IPS DF 4.7 (cell line): ENCODE measurements around the gene SLA2.
"Not testable (repeated sequence)": the region's sequence is repeated elsewhere in the genome, so short reads cannot be mapped to it uniquely, and the experiment has no call there.

Source experiments
- DNase-seq: peaks from one replicate; pipeline ENCODE4 v3.0.0-alpha.2; 2013; ENCODE audit warnings: low spot score; ENCODE audit errors: extremely low read depth

The SLA2 gene

DNA sequence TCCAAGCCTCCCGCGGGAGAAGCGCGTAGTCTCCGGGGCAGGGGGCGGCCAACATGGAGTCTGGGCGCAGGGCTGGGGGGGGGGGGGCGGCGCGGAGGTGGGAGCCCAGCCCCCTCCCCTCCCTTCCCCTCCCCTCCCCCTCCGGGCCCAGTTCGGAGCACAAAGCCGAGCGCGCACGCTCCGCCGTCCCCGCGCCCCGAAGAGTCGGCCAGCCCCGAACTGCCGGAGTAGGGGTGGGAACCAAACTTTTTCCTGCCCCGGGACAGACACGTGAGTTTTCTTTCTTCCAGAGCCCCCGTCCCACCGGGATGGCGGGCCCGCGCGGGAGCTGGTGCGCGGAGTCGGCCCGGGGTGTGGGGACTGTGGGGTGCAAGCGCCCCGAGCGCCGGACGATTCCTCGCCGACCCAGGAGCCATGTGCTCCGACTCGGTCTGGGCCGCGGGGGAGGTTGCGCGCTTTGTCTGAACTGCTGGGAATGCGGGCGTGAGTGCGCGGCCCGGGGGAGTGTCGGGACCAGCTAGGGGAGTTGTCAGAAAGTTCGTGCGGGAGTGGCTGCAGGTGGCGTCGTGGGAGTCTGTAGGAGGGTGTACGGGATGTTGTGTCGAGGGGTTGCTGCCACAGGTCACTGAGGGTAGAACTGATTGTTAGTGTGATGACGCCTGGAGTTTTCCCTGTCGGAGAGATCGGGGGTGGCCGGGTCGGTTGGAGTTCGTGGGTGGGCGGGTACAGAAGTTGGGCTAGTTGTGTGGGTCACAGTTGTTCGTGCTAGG lies 71.4 kb downstream of the SLA2 start:
- no peak for DNase-seq

DNA sequence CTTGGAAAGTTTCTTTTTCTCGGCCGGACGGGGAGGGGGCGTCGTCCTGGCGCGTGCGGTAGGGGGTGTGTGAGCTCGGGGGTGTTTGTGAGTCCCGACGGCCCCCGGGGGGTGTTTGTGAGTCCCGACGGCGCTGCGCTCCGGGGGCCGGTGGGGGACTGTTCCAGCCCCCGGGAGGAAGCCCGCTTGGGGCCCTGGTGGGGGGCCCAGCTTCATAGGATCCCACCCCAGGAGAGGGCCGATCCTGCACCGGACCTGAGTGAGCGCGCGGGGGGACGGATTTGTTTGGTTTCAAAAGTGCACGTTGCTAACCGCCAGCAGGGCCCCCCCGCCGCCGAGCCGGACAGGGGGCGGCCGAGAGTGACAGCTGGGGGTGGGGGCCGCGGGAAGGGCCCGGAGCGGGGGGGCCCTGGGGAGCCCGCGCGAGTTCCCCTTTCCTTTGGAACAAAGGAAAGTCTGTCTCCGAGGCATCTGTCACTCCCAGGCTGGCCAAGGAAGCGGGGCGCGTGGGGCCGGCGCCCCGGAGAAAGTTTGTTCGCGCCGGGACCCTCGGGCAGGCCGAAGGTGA lies 72.1 kb downstream of the SLA2 start:
- no peak for DNase-seq

DNA sequence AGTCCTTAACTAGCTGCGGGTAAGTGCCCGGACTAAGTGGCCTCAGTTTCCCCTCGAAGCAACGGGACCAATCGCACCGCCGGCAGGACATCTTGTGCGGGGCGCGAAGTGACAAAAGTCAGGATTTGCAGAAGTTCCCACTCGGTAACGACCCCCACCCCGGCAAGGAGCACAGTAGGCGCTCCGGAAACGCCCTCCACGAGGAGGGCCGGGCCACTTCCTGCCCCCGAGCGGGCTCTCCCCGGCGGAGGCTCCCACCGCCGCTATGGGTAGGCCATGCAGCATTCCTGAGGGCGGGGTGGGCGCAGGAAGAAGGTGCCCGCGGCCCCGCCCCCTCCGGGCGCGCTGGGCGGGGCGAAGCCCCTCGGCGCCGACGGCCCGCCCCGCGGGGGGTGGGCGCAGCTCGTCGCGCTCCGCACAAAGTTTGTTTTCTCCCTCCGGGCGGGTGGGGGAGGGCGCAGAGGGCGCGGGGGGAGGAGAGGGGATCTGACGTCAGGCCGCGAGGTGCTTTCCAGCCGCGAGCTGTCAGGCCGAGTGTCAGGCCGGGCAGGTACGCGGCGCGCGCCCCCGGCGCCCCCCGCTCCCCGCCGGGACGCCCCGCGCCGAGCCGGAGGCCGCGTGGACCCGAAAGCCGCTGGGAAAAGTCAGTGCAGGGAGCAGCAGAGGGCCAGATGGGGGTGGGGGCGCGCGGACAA lies 72.7 kb downstream of the SLA2 start, which contains the start of gene TGIF2:
Gene TGIF2 (plus strand): TSS at position 495 of the 695 bp plus-strand sequence. CDS start 5,178 bp downstream, outside the sequence.
- no peak for DNase-seq

DNA sequence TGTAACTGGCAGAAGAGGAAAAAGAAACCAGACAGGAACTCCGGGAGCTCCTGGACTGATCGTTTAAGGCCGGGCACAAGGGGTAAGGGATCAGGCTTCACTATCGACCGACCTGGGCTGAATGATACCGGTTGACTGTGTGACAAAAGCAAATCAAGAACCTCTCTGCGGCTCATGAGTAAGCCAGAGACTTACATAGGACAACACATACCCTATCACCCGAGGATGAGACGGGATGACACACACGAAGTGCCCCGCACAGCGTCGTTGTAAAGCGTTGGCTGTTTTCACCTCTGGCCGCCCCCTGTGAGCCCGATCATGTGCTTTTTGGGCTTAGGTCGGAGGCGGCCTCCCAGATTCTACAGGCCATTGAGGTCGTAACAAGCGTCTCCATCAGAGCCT lies 73.3 kb downstream of the SLA2 start:
- DNase-seq = no peak

DNA sequence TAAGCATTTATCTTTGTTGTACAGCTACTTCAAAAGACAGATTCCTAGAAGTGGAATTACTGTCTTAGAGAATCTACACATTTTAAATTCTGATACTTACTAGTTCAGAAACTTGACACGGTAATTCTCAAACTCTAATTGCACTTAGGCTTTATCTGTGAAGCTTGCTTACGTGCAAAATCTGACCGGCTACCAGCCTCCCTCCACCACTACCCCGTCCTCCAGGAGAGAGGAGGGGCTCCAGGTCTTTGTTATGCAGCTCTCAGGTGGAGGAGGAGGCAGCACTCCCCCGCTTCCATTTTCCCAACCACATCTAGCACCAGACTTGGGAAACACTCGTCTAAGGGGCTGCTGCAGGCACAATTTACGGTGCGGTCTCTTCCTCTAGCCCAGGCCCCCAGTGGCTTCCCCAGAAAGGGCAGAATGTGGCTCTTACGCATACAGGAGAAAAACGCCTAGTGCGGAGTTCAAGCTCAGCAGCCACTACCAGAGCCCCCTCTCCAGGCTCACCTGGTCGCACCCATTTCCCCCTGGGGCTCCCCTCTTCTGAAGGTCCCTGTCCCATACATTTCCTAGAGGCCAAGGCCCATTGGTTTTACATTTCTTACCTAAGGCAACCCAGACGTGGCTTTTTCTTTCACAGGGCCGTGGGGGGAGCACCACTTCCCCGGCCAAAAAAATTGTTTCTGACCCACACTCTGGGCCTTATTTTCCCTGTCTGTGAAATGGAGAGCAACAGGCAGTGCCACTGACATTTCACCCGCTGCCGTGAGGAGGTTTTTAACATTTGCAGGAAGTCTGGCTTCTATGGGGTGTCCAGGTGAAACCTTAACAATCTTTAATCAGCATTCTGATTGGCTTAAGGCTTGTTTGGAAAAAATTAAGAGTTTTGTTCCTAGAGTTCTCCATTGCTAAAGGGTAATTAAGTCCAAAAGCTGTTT lies 74.2 kb downstream of the SLA2 start:
- DNase-seq = no peak

DNA sequence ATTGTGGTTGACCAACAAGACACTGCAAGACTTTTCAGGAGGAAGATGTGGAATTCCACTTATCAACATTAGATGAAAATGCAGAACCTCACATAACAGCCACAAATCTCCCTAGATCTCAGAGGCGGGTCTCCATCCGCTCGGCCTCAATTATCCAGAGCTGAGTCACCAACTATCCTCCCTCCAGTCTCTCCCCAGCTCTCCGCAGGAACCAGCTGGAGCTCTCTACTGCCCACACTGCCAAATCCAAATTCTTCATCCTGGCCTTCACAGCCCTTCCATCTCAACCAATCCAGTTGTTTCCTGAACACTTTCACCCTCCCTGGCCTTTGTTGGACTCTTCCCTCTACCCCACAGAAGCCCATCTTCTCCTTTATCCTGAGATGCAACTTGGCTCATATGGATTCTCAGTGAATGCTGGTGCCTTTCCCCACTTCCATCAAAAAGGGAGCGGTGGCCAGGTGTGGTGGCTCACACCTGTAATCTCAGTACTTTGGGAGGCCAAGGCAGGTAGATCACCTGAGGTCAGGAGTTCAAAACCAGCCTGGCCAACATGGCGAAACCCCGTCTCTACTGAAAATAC lies 76.1 kb downstream of the SLA2 start:
- no peak for DNase-seq

DNA sequence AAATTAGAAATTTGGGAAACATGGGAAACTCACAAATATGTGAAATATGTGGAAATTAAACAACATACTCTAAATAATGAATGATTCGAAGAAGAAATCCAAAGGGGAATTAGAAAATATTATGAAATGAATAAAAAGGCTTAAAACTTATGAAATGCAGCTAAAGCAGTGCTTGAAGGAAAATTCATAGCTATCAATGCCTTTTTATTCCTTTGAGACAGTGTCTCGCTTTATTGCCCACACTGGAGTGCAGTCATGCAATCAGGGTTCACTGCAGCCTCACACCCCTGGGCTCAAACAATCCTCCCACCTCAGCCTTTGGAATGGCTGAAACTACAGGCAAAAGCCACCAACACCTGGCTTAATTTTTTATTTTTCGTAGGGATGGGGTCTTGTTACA lies 80.5 kb downstream of the SLA2 start:
- no peak for DNase-seq

DNA sequence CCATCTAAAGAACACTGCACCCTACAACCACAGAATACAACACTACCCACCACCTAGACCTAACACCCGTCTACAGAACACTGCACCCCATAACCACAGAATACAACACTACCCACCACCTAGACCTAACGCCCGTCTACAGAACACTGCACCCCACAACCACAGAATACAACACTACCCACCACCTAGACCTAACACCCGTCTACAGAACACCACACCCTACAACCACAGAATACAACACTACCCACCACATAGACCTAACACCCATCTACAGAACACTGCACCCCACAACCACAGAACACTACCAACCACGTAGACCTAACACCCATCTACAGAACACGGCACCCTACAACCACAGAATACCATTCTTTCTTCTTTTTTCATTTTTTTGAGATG lies 81.3 kb downstream of the SLA2 start:
- DNase-seq = not testable (repeated sequence)

DNA sequence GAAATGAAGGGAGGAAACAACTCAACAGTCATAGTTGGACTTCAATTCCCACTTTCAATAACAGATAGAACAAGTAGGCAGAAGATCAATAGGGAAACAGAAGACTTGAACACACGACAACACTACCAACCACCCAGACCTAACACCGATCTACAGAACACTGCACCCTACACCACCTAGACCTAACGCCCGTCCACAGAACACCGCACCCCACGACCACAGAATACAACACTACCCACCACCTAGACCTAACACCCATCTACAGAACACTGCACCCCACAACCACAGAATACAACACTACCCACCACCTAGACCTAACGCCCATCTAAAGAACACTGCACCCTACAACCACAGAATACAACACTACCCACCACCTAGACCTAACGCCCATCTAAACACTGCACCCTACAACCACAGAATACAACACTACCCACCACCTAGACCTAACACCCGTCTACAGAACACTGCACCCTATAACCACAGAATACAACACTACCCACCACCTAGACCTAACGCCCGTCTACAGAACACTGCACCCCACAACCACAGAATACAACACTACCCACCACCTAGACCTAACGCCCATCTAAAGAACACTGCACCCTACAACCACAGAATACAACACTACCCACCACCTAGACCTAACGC lies 81.8 kb downstream of the SLA2 start:
- not testable (repeated sequence) for DNase-seq

DNA sequence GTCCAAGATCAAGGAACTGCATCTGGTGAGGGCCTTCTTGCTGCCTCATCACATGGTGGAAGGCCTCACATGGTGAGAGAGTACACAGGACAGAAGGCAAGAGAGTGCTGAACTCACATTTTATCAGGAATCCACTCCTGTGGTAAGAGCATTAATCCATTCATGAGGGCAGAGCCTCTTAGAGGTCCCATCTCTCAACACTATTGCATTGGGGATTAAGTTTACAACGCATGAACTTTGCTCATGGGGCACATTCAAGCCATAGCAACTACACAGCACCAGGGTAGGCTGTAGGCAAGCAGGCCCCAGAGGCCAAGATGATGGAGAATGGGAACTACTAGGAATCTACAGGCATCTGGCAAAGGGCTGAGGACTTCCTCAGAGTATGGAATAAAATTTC lies 82.6 kb downstream of the SLA2 start:
- DNase-seq = no peak

DNA sequence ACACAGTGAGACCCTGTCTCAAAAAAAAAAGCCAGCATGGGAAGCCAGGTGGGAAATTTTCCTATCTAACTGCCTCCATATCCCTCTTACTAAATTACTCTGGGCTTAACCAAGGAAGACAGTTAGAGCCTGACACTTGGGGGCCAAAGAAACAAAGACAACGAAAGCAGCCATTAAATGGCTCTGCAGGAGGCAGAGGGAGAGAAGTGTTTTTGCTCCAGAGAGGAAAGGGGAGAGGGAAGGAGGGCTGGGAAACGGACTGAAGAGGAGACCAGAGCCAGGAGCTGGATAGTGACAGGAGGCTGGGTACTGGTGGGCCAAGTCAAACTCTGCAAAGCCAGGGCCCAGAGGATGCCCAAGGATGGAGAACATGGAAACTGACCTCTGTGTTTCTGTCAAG lies 83.3 kb downstream of the SLA2 start:
- no peak for DNase-seq
